Thyroid gland (tissue), 4 donors: ENCODE data around the gene LOXHD1.

Source experiments
- CTCF ChIP-seq, 6 experiments: fragments of 200-600 bp in 3 of 6; fragments of 450-650 bp in 3 of 6; sonication (generic) in 3 of 6; IDR thresholded peaks; one replicate each; pipeline ENCODE4 v1.5.1; 2016 to 2019; ENCODE audit warnings: antibody characterized with exemption in 6 of 6, mild to moderate bottlenecking in 2 of 6, inconsistent platforms in 1 of 6, moderate library complexity in 1 of 6
- POLR2A ChIP-seq, 2 donors: fragments of 450-650 bp; IDR thresholded peaks; one replicate each; pipeline ENCODE4 v1.6.1; 2017; ENCODE audit warnings: antibody characterized with exemption in 2 of 2, mild to moderate bottlenecking in 2 of 2, moderate library complexity in 1 of 2

GRCh38 chr18:46570134-46570533 lies 86.9 kb downstream of the LOXHD1 start:
- TF ChIP-seq POLR2A (IDR thresholded peaks at IDR 0.05), result no peak
- TF ChIP-seq CTCF (IDR thresholded peaks at IDR 0.05), result no peak
